T-helper 17 cell (primary cell): ENCODE measurements around the gene TIMM44. TPM values are rescaled to one million over a fixed set of nuclear protein-coding genes. Genes with fewer than 3 reads are reported as not detected.

Experiments used
- ATAC-seq: fragments of 150-1000 bp; cut with Tn5 transposase; 2 replicates; pipeline ENCODE4 v1.10.0; 2021; ENCODE audit warnings: mild to moderate bottlenecking, moderate library complexity
- DNase-seq, 3 donors: peaks; one replicate each; pipeline versions ENCODE4 v3.0.0 to v3.0.0-alpha.2; 2020 to 2021
- H3K9me3 ChIP-seq: one replicate; pipeline ENCODE4 v1.7.0; 2013; ENCODE audit warnings: low read length, mild to moderate bottlenecking; ENCODE audit not compliant: control insufficient read depth, poor library complexity, severe bottlenecking
- H3K27ac Mint-ChIP-seq: one replicate; pipeline ENCODE4 v1.8.0; 2022; ENCODE audit warnings: mild to moderate bottlenecking, moderate library complexity, mixed read lengths
- H3K27me3 Mint-ChIP-seq: one replicate; pipeline ENCODE4 v1.8.0; 2022; ENCODE audit warnings: mixed read lengths
- H3K36me3 Mint-ChIP-seq: one replicate; pipeline ENCODE4 v1.8.0; 2022; ENCODE audit warnings: low read depth, mixed read lengths
- H3K4me1 Mint-ChIP-seq: one replicate; pipeline ENCODE4 v1.8.0; 2022; ENCODE audit warnings: mild to moderate bottlenecking, mixed read lengths
- H3K4me3 Mint-ChIP-seq: one replicate; pipeline ENCODE4 v1.8.0; 2022; ENCODE audit warnings: mild to moderate bottlenecking, moderate library complexity, mixed read lengths
- total RNA-seq, 4 donors: library from RNA in 2 of 4; stranded (reverse) in 2 of 4; gene quantifications; one replicate each; pipeline ENCODE4 v1.2.3 and lab custom pipeline; 2022 to 2026

The TIMM44 gene
- total RNA-seq, 2 donors from 2014 or later: 89.5 to 93.1 TPM

DNA sequence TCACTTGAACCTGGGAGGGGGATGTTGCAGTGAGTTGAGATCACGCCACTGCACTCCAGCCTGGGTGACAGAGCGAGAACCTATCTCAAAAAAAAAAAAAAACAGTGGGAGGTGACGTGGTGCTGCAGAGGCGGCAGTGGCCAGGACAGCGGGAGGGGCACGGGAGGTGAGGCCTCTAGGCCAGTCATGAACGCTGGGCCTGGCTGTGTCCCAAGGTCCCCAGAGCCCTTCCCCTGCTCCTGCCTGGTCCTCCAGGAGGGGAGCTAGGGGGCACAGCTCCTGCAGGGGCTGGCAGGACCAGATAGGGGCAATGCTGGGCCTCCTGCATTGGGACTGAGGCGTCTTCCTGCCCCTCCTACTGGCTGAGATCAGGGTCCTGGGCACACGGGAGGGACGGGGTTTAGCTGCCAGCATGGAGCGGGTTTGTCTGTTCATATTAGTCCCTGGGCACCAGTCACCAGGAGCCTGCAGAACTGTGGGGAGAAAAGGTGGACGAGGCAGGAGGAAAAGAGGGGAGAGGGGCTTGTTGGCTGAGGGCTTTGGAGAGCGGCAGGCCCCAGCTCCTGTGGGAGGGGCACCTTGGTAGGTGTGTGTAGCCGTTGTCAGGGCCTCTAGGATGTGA lies 35.3 kb downstream of the TIMM44 start:
- Mint-ChIP-seq H3K4me1 (peaks cover 26% of the 10 kb centered on the region), H3K4me3 (no peak overlapping the region)

DNA sequence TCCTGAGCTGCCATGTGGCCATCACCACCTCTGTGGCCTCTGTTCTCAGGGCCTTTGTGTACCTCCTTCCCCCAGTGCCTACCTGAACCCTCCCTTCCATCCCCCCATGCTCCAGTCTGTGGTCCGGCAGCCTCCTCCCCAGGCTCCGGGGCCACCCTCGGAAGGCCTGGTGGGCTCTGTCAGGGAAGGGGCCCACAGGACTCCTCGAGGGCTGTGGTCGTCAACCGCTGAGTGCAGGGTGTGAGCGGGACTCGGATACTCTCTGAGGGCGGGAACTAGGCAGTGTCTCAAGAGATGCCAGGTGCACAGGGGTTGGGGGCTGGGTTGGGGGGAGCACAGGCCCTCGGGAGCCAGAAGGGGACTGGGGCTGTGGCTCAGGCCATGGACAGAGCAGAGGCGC lies 35.9 kb downstream of the TIMM44 start:
- H3K9me3 ChIP-seq: no peaks in the 10 kb centered on the region
- peaks cover 22% of the 10 kb centered on the region for H3K4me1 Mint-ChIP-seq
- H3K27ac Mint-ChIP-seq: no peak overlapping the region
- H3K4me3 Mint-ChIP-seq: no peak overlapping the region
- DNase-seq: no peak
- ATAC-seq: no peak
- H3K27me3 Mint-ChIP-seq: no peaks in the 10 kb centered on the region
- H3K36me3 Mint-ChIP-seq: peaks cover 7% of the 10 kb centered on the region

More for the DNA sequence above, 35.3 kb downstream of the TIMM44 start:
- H3K27me3 Mint-ChIP-seq: no peaks in the 10 kb centered on the region
- no peaks in the 10 kb centered on the region for H3K9me3 ChIP-seq
- ATAC-seq: no peak
- DNase-seq: no peak
- H3K27ac Mint-ChIP-seq: no peak overlapping the region
- H3K36me3 Mint-ChIP-seq: peaks cover 11% of the 10 kb centered on the region

DNA sequence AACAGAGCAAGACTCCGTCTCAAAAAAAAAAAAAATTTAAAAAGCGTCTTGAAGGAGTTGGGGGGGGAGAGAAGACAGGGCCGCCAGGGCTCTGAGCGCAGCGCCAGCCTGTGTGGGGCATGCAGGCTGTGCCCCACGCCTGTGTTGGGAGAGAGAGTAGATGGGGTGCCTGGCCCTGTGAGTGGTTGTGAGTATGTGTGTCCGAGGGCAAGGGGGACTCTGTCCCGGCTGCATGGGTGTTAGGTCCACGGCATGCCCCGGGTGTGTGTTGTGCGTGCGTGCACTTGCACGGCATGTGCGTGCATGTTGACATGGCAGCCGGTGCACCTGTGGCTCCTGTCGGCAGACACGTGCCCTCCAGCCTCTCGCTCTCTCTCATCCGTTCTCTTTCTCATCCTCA lies 36.3 kb downstream of the TIMM44 start:
- ATAC-seq: no peak
- no peaks in the 10 kb centered on the region for H3K27me3 Mint-ChIP-seq
- no peak overlapping the region for H3K27ac Mint-ChIP-seq
- H3K36me3 Mint-ChIP-seq: peaks cover 7% of the 10 kb centered on the region
- H3K4me1 Mint-ChIP-seq: peaks cover 22% of the 10 kb centered on the region
- H3K9me3 ChIP-seq: no peaks in the 10 kb centered on the region
- no peak for DNase-seq
- peak overlapping the region; percentile 9 for H3K4me3 Mint-ChIP-seq

DNA sequence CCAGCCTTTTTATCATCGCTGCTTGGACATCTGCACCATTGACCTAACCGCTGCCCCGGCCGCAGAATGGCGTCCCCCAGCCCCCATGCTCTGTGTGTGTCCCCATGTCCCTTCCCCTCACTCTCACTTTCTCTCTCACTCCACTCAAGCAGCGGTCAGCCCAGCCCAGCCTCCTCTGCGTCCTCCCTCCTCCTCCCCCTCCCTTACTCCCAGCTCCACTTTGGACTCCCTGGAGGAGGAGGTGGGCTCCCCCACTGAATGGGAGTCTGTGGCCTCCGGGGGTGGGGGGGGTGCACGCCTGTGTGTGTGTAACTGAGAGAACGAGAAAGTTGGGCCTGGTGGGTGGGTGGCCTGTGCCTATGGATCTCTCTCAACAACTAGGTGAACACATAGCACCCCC lies 37.6 kb downstream of the TIMM44 start:
- peak overlapping the region; percentile 76 for H3K4me3 Mint-ChIP-seq
- H3K4me1 Mint-ChIP-seq: peaks cover 22% of the 10 kb centered on the region
- no peak for DNase-seq
- no peaks in the 10 kb centered on the region for H3K27me3 Mint-ChIP-seq
- no peaks in the 10 kb centered on the region for H3K36me3 Mint-ChIP-seq
- H3K9me3 ChIP-seq: no peaks in the 10 kb centered on the region
- peak overlapping the region; percentile 97 for H3K27ac Mint-ChIP-seq
- ATAC-seq: no peak

DNA sequence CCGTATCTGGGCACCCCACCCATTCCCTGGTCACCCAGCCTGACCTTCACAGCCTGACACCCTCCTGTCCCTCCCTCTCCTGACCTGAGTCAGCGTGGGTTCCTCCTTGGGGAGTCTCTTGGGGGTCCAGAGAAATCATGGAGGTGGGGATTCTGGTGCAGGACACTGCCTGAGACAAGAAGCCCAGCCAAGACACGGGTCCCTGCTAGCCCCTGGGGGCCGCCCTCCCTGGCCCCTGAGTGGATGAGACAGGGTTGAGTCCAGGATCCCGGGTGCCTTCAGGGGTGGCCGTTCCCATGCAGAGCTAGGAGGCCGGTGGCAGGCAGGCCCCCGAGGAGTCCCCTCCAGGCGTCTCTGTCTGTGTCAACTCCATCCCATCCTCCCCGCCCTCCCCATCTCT lies 38.2 kb downstream of the TIMM44 start:
- ATAC-seq (no peak), DNase-seq (no peak)
- H3K36me3 Mint-ChIP-seq: no peaks in the 10 kb centered on the region
- no peaks in the 10 kb centered on the region for H3K27me3 Mint-ChIP-seq
- peak overlapping the region; percentile 97 for H3K27ac Mint-ChIP-seq
- peak overlapping the region; percentile 91 for H3K4me3 Mint-ChIP-seq
- peaks cover 20% of the 10 kb centered on the region for H3K4me1 Mint-ChIP-seq
- H3K9me3 ChIP-seq: no peaks in the 10 kb centered on the region

DNA sequence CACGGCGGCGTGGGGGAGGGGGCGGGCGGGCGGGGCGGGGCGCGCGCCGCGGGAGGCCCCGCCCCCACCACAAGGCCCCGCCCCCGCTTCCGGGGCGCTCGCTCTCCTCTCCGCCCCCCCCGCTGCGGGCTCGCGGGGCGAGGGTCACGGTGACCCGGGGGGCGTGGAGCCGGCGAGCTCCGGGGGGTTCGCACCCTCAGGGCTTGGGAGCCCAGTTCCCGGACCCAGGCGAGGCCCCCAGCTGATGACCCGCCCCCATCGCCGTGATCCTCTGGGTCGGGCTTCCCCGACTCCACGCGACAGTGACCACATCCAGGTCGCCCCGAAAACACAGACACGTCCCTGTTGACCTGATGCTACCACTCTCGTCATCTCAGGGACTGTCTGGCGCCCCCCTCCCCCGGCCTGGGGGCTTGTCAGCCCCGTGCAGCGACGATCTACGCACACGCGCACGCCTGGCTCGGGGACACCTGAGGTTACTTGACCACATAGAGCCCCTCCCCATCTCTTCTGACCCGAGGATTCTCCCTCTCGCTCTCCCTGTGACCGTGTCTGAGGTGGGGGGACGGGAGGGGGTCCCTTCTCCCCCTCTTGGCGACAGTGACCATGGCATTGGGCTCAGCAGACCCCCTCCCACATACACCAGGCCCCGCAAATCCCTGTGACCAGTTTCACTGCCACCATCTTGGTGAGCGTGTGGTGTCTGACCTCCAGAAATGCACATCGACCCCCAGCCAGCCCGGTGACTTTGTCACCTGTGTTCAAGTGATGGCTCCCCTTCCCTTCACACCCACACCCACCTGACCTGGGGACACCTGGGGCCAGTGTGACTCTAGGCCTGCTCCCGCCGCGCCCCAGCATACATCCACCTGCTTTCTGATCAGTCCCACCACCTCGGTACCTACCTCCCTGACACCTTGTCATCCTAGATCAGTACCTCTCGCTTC lies 39.1 kb downstream of the TIMM44 start:
- peak overlapping the region; percentile 97 for H3K27ac Mint-ChIP-seq
- H3K36me3 Mint-ChIP-seq: no peaks in the 10 kb centered on the region
- DNase-seq (peak; percentile 70 to 75 (median 70)), ATAC-seq (peak; percentile 68)
- peaks cover 20% of the 10 kb centered on the region for H3K4me1 Mint-ChIP-seq
- H3K9me3 ChIP-seq: no peaks in the 10 kb centered on the region
- H3K4me3 Mint-ChIP-seq: peak overlapping the region; percentile 91
- H3K27me3 Mint-ChIP-seq: no peaks in the 10 kb centered on the region

DNA sequence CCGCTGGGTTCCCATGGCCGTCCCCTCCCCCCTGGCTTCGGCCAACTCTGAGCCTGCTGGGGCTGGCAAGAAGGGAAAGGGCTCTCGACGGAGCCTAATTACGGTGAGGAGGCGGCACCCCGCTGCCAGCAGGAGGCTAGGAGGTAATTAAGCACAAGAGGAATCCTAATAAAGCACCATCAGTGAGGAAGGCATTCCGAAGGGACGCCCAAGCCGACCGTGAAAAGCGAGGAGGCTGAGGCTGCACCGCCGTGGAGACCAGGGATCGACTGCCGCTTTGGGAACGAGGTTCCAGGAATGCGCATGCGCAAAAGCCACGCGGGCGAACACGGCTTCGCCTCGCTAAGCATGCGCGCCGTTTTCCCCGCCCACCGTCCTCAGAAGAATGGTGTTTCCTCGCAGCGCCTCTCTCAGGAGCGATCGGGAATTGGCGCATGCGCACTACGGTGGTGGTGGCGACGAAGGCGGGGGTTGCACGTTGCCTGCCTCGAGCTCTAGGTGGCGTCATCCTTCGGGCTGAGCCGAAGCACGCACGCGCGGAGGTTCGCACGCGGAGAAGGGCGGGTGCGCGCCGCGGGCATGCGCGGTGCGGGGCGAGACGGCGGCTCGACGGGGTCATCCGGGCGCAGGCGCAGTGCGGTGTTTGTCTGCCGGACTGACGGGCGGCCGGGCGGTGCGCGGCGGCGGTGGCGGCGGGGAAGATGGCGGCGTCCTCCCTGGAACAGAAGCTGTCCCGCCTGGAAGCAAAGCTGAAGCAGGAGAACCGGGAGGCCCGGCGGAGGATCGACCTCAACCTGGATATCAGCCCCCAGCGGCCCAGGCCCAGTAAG lies 40.0 kb downstream of the TIMM44 start, which contains the start of gene MAP2K7:
MAP2K7 (plus strand) TSS at position 634 of the 830 bp plus-strand sequence; CDS start at position 702, 68 bp downstream.
- ATAC-seq: peak; percentile 86
- no peaks in the 10 kb centered on the region for H3K27me3 Mint-ChIP-seq
- H3K4me3 Mint-ChIP-seq: peak within 1 kb of the TSS; percentile 91
- DNase-seq: peak; percentile 100
- peaks cover 20% of the 10 kb centered on the region for H3K4me1 Mint-ChIP-seq
- no peaks in the 10 kb centered on the region for H3K36me3 Mint-ChIP-seq
- H3K27ac Mint-ChIP-seq: peak within 1 kb of the TSS; percentile 97
- H3K9me3 ChIP-seq: no peaks in the 10 kb centered on the region

DNA sequence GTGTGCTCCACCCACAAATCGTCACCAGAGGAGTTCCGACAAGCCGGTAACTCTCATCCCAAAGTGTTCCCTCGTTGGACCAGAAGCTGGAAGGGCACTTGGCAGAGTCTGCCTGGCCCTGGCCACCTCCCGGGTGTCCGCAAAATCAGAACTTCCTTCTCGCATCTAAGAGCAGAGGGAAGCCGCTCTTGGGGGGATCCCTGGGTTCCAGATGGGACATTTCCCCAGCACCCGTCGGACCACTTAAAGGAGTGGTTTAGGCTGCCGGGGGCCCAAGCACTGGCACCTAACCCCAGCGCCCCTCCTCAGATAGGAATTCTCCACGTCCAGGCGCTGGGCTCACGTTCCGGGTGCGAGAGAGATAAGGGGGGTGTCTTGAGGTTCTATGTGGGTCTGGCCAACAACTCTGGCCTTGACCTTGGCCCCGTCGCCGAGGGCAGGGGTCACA lies 40.6 kb downstream of the TIMM44 start:
- H3K36me3 Mint-ChIP-seq: no peaks in the 10 kb centered on the region
- H3K9me3 ChIP-seq: no peaks in the 10 kb centered on the region
- H3K27ac Mint-ChIP-seq: peak overlapping the region; percentile 97
- DNase-seq (no peak), ATAC-seq (no peak)
- H3K4me3 Mint-ChIP-seq: peak overlapping the region; percentile 90
- no peaks in the 10 kb centered on the region for H3K27me3 Mint-ChIP-seq
- H3K4me1 Mint-ChIP-seq: peaks cover 20% of the 10 kb centered on the region

DNA sequence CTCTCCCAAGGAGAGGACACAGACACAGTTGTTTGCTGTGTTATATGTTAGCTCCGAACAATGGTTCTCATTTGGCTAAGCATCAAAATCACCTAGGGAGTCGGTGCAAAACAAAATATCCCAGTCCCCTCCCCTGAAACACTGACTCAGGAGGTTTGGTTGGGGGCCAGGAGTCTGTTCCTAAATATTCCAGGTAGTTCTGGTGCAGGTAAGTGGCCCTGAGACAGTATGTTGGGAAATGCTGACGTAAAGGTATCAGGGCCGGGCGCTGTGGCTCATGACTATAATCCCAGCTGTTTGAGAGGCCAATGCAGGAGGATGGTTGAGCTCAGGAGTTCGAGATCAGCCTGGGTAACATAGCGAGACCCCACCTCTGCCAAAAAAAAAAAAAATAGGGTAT lies 42.1 kb downstream of the TIMM44 start:
- Mint-ChIP-seq H3K36me3 (no peaks in the 10 kb centered on the region), H3K4me1 (peaks cover 17% of the 10 kb centered on the region), H3K27ac (no peak overlapping the region), H3K4me3 (no peak overlapping the region), H3K27me3 (no peaks in the 10 kb centered on the region)
- H3K9me3 ChIP-seq: no peaks in the 10 kb centered on the region
- ATAC-seq (no peak), DNase-seq (no peak)

DNA sequence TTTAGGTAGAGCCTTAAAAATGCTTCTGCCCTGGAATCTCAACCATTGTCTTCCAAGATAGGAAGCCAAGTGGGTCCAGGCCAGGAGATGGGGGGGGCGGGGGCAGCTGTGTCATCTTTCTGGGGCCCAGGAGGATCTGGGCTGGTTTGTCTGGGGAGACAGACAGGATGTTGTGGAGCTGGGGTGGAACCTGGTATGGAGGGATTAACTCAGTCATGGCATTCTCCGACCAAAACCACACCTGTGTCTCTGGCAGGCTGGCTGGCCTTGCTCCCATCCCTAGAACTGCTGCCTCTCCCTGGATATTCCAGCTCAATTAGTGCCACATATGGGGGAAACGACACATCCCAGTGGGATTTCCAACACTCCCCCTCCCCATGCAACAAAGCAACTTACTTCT lies 42.5 kb downstream of the TIMM44 start:
- ATAC-seq: no peak
- DNase-seq: no peak
- Mint-ChIP-seq H3K27me3 (no peaks in the 10 kb centered on the region), H3K4me1 (peaks cover 17% of the 10 kb centered on the region), H3K27ac (no peak overlapping the region), H3K36me3 (no peaks in the 10 kb centered on the region), H3K4me3 (no peak overlapping the region)
- H3K9me3 ChIP-seq: no peaks in the 10 kb centered on the region

DNA sequence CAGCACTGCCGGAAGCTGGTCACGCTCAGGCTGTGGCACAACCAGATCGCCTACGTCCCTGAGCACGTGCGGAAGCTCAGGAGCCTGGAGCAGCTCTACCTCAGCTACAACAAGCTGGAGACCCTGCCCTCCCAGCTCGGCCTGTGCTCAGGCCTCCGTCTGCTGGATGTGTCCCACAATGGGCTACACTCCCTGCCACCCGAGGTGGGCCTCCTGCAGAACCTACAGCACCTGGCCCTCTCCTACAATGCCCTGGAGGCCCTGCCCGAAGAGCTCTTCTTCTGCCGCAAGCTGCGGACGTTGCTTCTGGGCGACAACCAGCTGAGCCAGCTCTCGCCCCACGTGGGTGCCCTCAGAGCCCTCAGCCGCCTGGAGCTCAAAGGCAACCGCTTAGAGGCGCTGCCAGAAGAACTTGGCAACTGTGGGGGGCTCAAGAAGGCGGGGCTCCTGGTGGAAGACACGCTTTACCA lies 43.0 kb downstream of the TIMM44 start:
- no peak for ATAC-seq
- Mint-ChIP-seq H3K27me3 (peaks cover 3% of the 10 kb centered on the region), H3K4me1 (peaks cover 14% of the 10 kb centered on the region), H3K36me3 (no peaks in the 10 kb centered on the region), H3K27ac (no peak overlapping the region), H3K4me3 (no peak overlapping the region)
- no peak for DNase-seq
- H3K9me3 ChIP-seq: no peaks in the 10 kb centered on the region

DNA sequence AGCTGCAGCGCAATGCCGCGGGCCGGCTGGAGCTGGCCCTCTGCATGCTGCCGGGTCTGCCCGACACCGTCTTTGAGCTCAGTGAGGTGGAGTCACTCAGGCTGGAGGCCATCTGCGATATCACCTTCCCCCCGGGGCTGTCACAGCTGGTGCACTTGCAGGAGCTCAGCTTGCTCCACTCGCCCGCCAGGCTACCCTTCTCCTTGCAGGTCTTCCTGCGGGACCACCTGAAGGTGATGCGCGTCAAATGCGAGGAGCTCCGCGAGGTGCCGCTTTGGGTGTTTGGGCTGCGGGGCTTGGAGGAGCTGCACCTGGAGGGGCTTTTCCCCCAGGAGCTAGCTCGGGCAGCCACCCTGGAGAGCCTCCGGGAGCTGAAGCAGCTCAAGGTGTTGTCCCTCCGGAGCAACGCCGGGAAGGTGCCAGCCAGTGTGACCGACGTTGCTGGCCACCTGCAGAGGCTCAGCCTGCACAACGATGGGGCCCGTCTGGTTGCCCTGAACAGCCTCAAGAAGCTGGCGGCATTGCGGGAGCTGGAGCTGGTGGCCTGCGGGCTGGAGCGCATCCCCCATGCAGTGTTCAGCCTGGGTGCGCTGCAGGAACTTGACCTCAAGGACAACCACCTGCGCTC lies 43.6 kb downstream of the TIMM44 start:
- no peak overlapping the region for H3K27ac Mint-ChIP-seq
- H3K4me3 Mint-ChIP-seq: no peak overlapping the region
- ATAC-seq (no peak), DNase-seq (no peak)
- H3K27me3 Mint-ChIP-seq: peaks cover 6% of the 10 kb centered on the region
- H3K9me3 ChIP-seq: no peaks in the 10 kb centered on the region
- H3K36me3 Mint-ChIP-seq: no peaks in the 10 kb centered on the region
- H3K4me1 Mint-ChIP-seq: peaks cover 11% of the 10 kb centered on the region
